SHP77 treated with DMSO at 0.1 percent for 48 hours (cell line): Measurements from ENCODE around the gene PXMP4.

ENCODE experiments used
- DNase-seq: peaks from one replicate; lab custom pipeline; 2025; lab: John Stamatoyannopoulos, UW

PXMP4 gene

GRCh38 chr20:33732166-33732970, 12.3 kb upstream of the PXMP4 start:
- DNase-seq, result peak; percentile 66

GRCh38 chr20:33731693-33732165, 11.6 kb upstream of the PXMP4 start, which contains the start of gene ZNF341:
Gene ZNF341 (plus strand): TSS chr20:33731996. CDS start chr20:33732022, 26 bp downstream.
- peak; percentile 66 for DNase-seq

GRCh38 chr20:33730946-33731692, 11.0 kb upstream of the PXMP4 start:
- DNase-seq, result no peak

- DNase-seq, result no peak
These were observed 9.0 kb upstream of the PXMP4 start for GRCh38 chr20:33729101-33729500.

- no peak for DNase-seq
These were observed 8.4 kb upstream of the PXMP4 start for GRCh38 chr20:33728463-33728862.

- no peak for DNase-seq
These were observed 7.7 kb upstream of the PXMP4 start for GRCh38 chr20:33727806-33728205.

- DNase-seq, result no peak
These were observed 7.0 kb upstream of the PXMP4 start for GRCh38 chr20:33727115-33727479.

GRCh38 chr20:33725607-33726264, 5.6 kb upstream of the PXMP4 start:
- DNase-seq, result no peak

- no peak for DNase-seq
These were observed 4.5 kb upstream of the PXMP4 start for GRCh38 chr20:33724439-33725094.

GRCh38 chr20:33721391-33722140, 1.5 kb upstream of the PXMP4 start:
- DNase-seq, result no peak

- no peak for DNase-seq
These were observed 677 bp downstream of the PXMP4 start for GRCh38 chr20:33719277-33719988.

- no peak for DNase-seq
These were observed 3.6 kb downstream of the PXMP4 start for GRCh38 chr20:33716498-33716897.

GRCh38 chr20:33713865-33714367, 6.2 kb downstream of the PXMP4 start:
- no peak for DNase-seq

- no peak for DNase-seq
These were observed 8.7 kb downstream of the PXMP4 start for GRCh38 chr20:33711446-33711738.

- DNase-seq, result no peak
These were observed 9.2 kb downstream of the PXMP4 start for GRCh38 chr20:33710681-33711445.

- no peak for DNase-seq
These were observed 10.1 kb downstream of the PXMP4 start for GRCh38 chr20:33709905-33710541.

- DNase-seq, result no peak
These were observed 10.7 kb downstream of the PXMP4 start for GRCh38 chr20:33709398-33709797.

GRCh38 chr20:33707668-33708067, 12.4 kb downstream of the PXMP4 start:
- DNase-seq, result no peak

GRCh38 chr20:33704197-33704924, 15.7 kb downstream of the PXMP4 start:
- DNase-seq, result no peak
